Trophoblast cell (in vitro differentiated cells and primary cell): ENCODE data around the gene CCDC146.
"Not testable (repeated sequence)": the region's sequence is repeated elsewhere in the genome, so short reads cannot be mapped to it uniquely, and the experiment has no call there.

Experiments used
- DNase-seq, 2 donors: peaks; one replicate each; pipeline ENCODE4 v3.0.0-alpha.2; 2016
- H2AFZ ChIP-seq: 2 replicates; pipeline ENCODE4 v1.6.1; 2013; ENCODE audit warnings: low read length, moderate library complexity, mild to moderate bottlenecking; ENCODE audit not compliant: insufficient read depth, poor library complexity
- H2AK5ac ChIP-seq: 2 replicates; pipeline ENCODE4 v1.6.1; 2013; ENCODE audit warnings: mild to moderate bottlenecking, low read length
- H2BK120ac ChIP-seq: 2 replicates; pipeline ENCODE4 v1.6.1; 2013; ENCODE audit warnings: low read length, mild to moderate bottlenecking, moderate library complexity; ENCODE audit not compliant: insufficient read depth, poor library complexity
- H2BK12ac ChIP-seq: 2 replicates; pipeline ENCODE4 v1.6.1; 2013; ENCODE audit warnings: mild to moderate bottlenecking, low read length, moderate library complexity
- H2BK5ac ChIP-seq: 2 replicates; pipeline ENCODE4 v1.6.1; 2013; ENCODE audit warnings: low read length, low read depth, moderate library complexity, mild to moderate bottlenecking; ENCODE audit not compliant: poor library complexity
- H3K14ac ChIP-seq: 2 replicates; pipeline ENCODE4 v1.6.1; 2013; ENCODE audit warnings: mild to moderate bottlenecking, low read length
- H3K18ac ChIP-seq: 2 replicates; pipeline ENCODE4 v1.6.1; 2013; ENCODE audit warnings: mild to moderate bottlenecking, low read length
- H3K23ac ChIP-seq: 2 replicates; pipeline ENCODE4 v1.6.1; 2013; ENCODE audit warnings: low read length
- H3K27ac ChIP-seq: 2 replicates; pipeline ENCODE4 v1.5.1; 2013; ENCODE audit warnings: low read depth, mild to moderate bottlenecking, inconsistent platforms, low read length, moderate library complexity
- H3K27me3 ChIP-seq: 2 replicates; pipeline ENCODE4 v1.6.1; 2013; ENCODE audit warnings: inconsistent platforms, mild to moderate bottlenecking, low read length, moderate library complexity; ENCODE audit not compliant: insufficient read depth
- H3K36me3 ChIP-seq, 2 experiments: 1 replicate in 1 of 2; 2 replicates in 1 of 2; pipeline ENCODE4 v1.6.1; 2013; ENCODE audit warnings: low read length in 2 of 2, mild to moderate bottlenecking in 2 of 2, moderate library complexity in 1 of 2; ENCODE audit not compliant: insufficient read depth in 2 of 2, control insufficient read depth in 1 of 2
- H3K4ac ChIP-seq: 2 replicates; pipeline ENCODE4 v1.6.1; 2013; ENCODE audit warnings: low read depth, mild to moderate bottlenecking, low read length, moderate library complexity
- H3K4me1 ChIP-seq, 2 experiments: 1 replicate in 1 of 2; 2 replicates in 1 of 2; pipeline ENCODE4 v1.6.1; 2013; ENCODE audit warnings: low read length in 2 of 2, mild to moderate bottlenecking in 2 of 2, moderate library complexity in 1 of 2; ENCODE audit not compliant: insufficient read depth in 2 of 2, control insufficient read depth in 1 of 2
- H3K4me2 ChIP-seq: 2 replicates; pipeline ENCODE4 v1.6.1; 2013; ENCODE audit warnings: inconsistent platforms, mild to moderate bottlenecking, low read length, moderate library complexity
- H3K4me3 ChIP-seq: 2 replicates; pipeline ENCODE4 v1.5.1; 2013; ENCODE audit warnings: mild to moderate bottlenecking, low read depth, low read length, inconsistent platforms
- H3K79me1 ChIP-seq: one replicate; pipeline ENCODE4 v1.6.1; 2013; ENCODE audit warnings: low read length
- H3K79me2 ChIP-seq: 2 replicates; pipeline ENCODE4 v1.6.1; 2013; ENCODE audit warnings: low read length, mild to moderate bottlenecking; ENCODE audit not compliant: control insufficient read depth, insufficient read depth, poor library complexity
- H3K9ac ChIP-seq: 2 replicates; pipeline ENCODE4 v1.6.1; 2013; ENCODE audit warnings: mild to moderate bottlenecking, low read length
- H3K9me3 ChIP-seq: 2 replicates; pipeline ENCODE4 v1.6.1; 2013; ENCODE audit warnings: low read depth, mild to moderate bottlenecking, control low read depth, inconsistent platforms, low read length; ENCODE audit not compliant: insufficient read depth
- H4K12ac ChIP-seq: 2 replicates; pipeline ENCODE4 v1.6.1; 2013; ENCODE audit warnings: low read depth, mild to moderate bottlenecking, low read length, moderate library complexity
- H4K8ac ChIP-seq: 2 replicates; pipeline ENCODE4 v1.6.1; 2013; ENCODE audit warnings: low read depth, mild to moderate bottlenecking, low read length, moderate library complexity
- H4K91ac ChIP-seq: one replicate; pipeline ENCODE4 v1.6.1; 2013; ENCODE audit warnings: low read depth, mild to moderate bottlenecking, low read length, moderate library complexity
- WGBS: extraction: QIAGEN DNeasy Blood & Tissue Kit; methylation state at CpG from one replicate; pipeline ENCODE4 v1.1.7; 2013; ENCODE audit warnings: missing lambda C conversion rate; ENCODE audit not compliant: insufficient read length, insufficient coverage; ENCODE audit errors: extremely low coverage; 5-methylcytosine and 5-hydroxymethylcytosine counted together

Gene CCDC146

GRCh38 chr7:77100501-77100900 lies 21.9 kb upstream of the CCDC146 start:
- H3K18ac ChIP-seq, DNase-seq, H2AFZ ChIP-seq, H3K9ac ChIP-seq, H3K79me2 ChIP-seq, H3K79me1 ChIP-seq, H4K8ac ChIP-seq, H3K27ac ChIP-seq, H2BK5ac ChIP-seq, H3K23ac ChIP-seq, H3K14ac ChIP-seq, H3K4me3 ChIP-seq, H2BK120ac ChIP-seq, H3K4me1 ChIP-seq, H3K9me3 ChIP-seq, H3K27me3 ChIP-seq, H2AK5ac ChIP-seq, H3K36me3 ChIP-seq, H4K91ac ChIP-seq, H3K4me2 ChIP-seq, H3K4ac ChIP-seq, H4K12ac ChIP-seq, H2BK12ac ChIP-seq: not testable (repeated sequence)
- WGBS: no CpG with 5 or more reads among the region's 3 CpGs

- not testable (repeated sequence) for H4K12ac ChIP-seq, H3K9ac ChIP-seq, H2AK5ac ChIP-seq, H2BK120ac ChIP-seq, H2BK5ac ChIP-seq, H3K9me3 ChIP-seq, H3K23ac ChIP-seq, H3K4ac ChIP-seq, H3K27ac ChIP-seq, H3K27me3 ChIP-seq, H3K4me2 ChIP-seq, H4K8ac ChIP-seq, H3K14ac ChIP-seq, H3K4me1 ChIP-seq, H3K79me1 ChIP-seq, H3K79me2 ChIP-seq, H3K4me3 ChIP-seq, H2BK12ac ChIP-seq, H3K18ac ChIP-seq, H2AFZ ChIP-seq, H3K36me3 ChIP-seq, DNase-seq, H4K91ac ChIP-seq
- WGBS: no CpG with 5 or more reads among the region's 1 CpG
Measured at GRCh38 chr7:77101187-77101586, 21.2 kb upstream of the CCDC146 start.

GRCh38 chr7:77102671-77103070 lies 19.7 kb upstream of the CCDC146 start:
- not testable (repeated sequence) for H3K4me3 ChIP-seq, H3K4me2 ChIP-seq, H3K14ac ChIP-seq, H2AK5ac ChIP-seq, H3K4me1 ChIP-seq, H4K8ac ChIP-seq, H3K18ac ChIP-seq, DNase-seq, H3K27ac ChIP-seq, H3K4ac ChIP-seq, H3K27me3 ChIP-seq, H3K79me2 ChIP-seq, H3K9ac ChIP-seq, H3K36me3 ChIP-seq, H2BK120ac ChIP-seq, H4K12ac ChIP-seq, H4K91ac ChIP-seq, H2BK5ac ChIP-seq, H2AFZ ChIP-seq, H3K9me3 ChIP-seq, H3K23ac ChIP-seq, H3K79me1 ChIP-seq, H2BK12ac ChIP-seq

- not testable (repeated sequence) for H3K9ac ChIP-seq, H4K12ac ChIP-seq, H3K4me3 ChIP-seq, DNase-seq, H4K91ac ChIP-seq, H3K79me2 ChIP-seq, H3K14ac ChIP-seq, H3K79me1 ChIP-seq, H3K9me3 ChIP-seq, H3K23ac ChIP-seq, H3K4me2 ChIP-seq, H2BK12ac ChIP-seq, H3K27me3 ChIP-seq, H2AK5ac ChIP-seq, H2AFZ ChIP-seq, H3K18ac ChIP-seq, H3K4ac ChIP-seq, H3K27ac ChIP-seq, H3K36me3 ChIP-seq, H3K4me1 ChIP-seq, H2BK120ac ChIP-seq, H2BK5ac ChIP-seq, H4K8ac ChIP-seq
- WGBS: no CpG with 5 or more reads among the region's 3 CpGs
Measured at GRCh38 chr7:77105904-77106303, 16.5 kb upstream of the CCDC146 start.

GRCh38 chr7:77107659-77108058 lies 14.8 kb upstream of the CCDC146 start:
- not testable (repeated sequence) for H3K14ac ChIP-seq, H3K9ac ChIP-seq, H3K9me3 ChIP-seq, H3K27me3 ChIP-seq, H2BK12ac ChIP-seq, DNase-seq, H3K79me2 ChIP-seq, H3K4ac ChIP-seq, H4K8ac ChIP-seq, H4K91ac ChIP-seq, H3K4me3 ChIP-seq, H3K4me2 ChIP-seq, H3K23ac ChIP-seq, H3K4me1 ChIP-seq, H3K27ac ChIP-seq, H3K79me1 ChIP-seq, H4K12ac ChIP-seq, H3K36me3 ChIP-seq, H2BK120ac ChIP-seq, H3K18ac ChIP-seq, H2AK5ac ChIP-seq, H2AFZ ChIP-seq, H2BK5ac ChIP-seq
- no CpG with 5 or more reads among the region's 3 CpGs for WGBS
